HepG2 (cell line): Measurements from ENCODE around the gene ENO2. TPM values are rescaled to one million over a fixed set of nuclear protein-coding genes. Genes with fewer than 3 reads are reported as not detected.
A peak's percentile ranks its signal among the peaks of the same experiment; 100 is the strongest.

Experiments
- ARNTL ChIP-seq: sonication (generic); formaldehyde crosslinking; IDR thresholded peaks from 2 replicates; pipeline ENCODE4 v1.4.0; 2020; ENCODE audit warnings: mild to moderate bottlenecking, missing genetic modification reagents
- CCAR2 ChIP-seq: fragments of 200-400 bp; formaldehyde crosslinking; optimal IDR thresholded peaks from 2 replicates; pipeline ENCODE3; 2018; ENCODE audit warnings: low read depth, mild to moderate bottlenecking, low read length, moderate library complexity
- GABPB1 ChIP-seq: IDR thresholded peaks from 2 replicates; pipeline ENCODE4 v1.6.1; 2016; ENCODE audit warnings: mild to moderate bottlenecking, missing genetic modification reagents, moderate library complexity, missing compliant biosample characterization
- HOXA3 ChIP-seq: sonication (generic); formaldehyde crosslinking; IDR thresholded peaks from 2 replicates; pipeline ENCODE4 v1.5.0; 2020; ENCODE audit warnings: missing genetic modification reagents
- PHF8 ChIP-seq: sonication (generic); formaldehyde crosslinking; IDR thresholded peaks from 2 replicates; pipeline ENCODE4 v1.5.0; 2020; ENCODE audit warnings: missing genetic modification reagents
- TFDP2 ChIP-seq: sonication (generic); formaldehyde crosslinking; IDR thresholded peaks from 2 replicates; pipeline ENCODE4 v1.4.0; 2020; ENCODE audit warnings: missing genetic modification reagents
- ZNF367 ChIP-seq: sonication (generic); formaldehyde crosslinking; IDR thresholded peaks from 2 replicates; pipeline ENCODE4 v1.4.0; 2020; ENCODE audit warnings: missing genetic modification reagents, borderline replicate concordance
- ZNF552 ChIP-seq: sonication (generic); formaldehyde crosslinking; IDR thresholded peaks from 2 replicates; pipeline ENCODE4 v1.9.0; 2022; ENCODE audit warnings: missing genetic modification reagents, mild to moderate bottlenecking, borderline replicate concordance
- polyA plus RNA-seq, 8 experiments: library from polyadenylated mRNA; depleted of rRNA in 3 of 8; stranded (reverse) in 7 of 8; unstranded in 1 of 8; fragments of >200 nt; fragmentation: Illumina TruSeq in 4 of 8; extraction: Trizol in 4 of 8; gene quantifications; 2 replicates each; pipeline versions ENCODE4 v1.2.1 to v1.2.3, GENCODE V29; 2011 to 2016; ENCODE audit warnings: low read depth in 4 of 8, missing spikeins in 1 of 8, mixed read lengths in 1 of 8; ENCODE audit not compliant: insufficient read depth in 1 of 8
- total RNA-seq, 5 experiments: library from RNA; depleted of rRNA; stranded (reverse); fragments of >200 nt; fragmentation: Illumina TruSeq; extraction: Trizol; gene quantifications; 2 replicates each; pipeline ENCODE4 v1.2.3, GENCODE V29; 2016; ENCODE audit warnings: low read depth in 1 of 5
- TF ChIP-seq, protein P1 (sequence below): sonication (generic); formaldehyde crosslinking; IDR thresholded peaks from 2 replicates; pipeline ENCODE4 v1.4.0; 2020; ENCODE audit warnings: mild to moderate bottlenecking, missing genetic modification reagents
- TF ChIP-seq, protein P2 (sequence below): sonication (generic); formaldehyde crosslinking; conservative IDR thresholded peaks from 2 replicates; pipeline ENCODE4 v1.4.0; 2020; ENCODE audit warnings: missing genetic modification reagents

Gene ENO2
- total and polyA plus RNA-seq, 2 of the 13 experiments (the other 11 are each of a cell fraction or from before 2014, with no cell fraction given): 19.3 to 136 TPM

DNA sequence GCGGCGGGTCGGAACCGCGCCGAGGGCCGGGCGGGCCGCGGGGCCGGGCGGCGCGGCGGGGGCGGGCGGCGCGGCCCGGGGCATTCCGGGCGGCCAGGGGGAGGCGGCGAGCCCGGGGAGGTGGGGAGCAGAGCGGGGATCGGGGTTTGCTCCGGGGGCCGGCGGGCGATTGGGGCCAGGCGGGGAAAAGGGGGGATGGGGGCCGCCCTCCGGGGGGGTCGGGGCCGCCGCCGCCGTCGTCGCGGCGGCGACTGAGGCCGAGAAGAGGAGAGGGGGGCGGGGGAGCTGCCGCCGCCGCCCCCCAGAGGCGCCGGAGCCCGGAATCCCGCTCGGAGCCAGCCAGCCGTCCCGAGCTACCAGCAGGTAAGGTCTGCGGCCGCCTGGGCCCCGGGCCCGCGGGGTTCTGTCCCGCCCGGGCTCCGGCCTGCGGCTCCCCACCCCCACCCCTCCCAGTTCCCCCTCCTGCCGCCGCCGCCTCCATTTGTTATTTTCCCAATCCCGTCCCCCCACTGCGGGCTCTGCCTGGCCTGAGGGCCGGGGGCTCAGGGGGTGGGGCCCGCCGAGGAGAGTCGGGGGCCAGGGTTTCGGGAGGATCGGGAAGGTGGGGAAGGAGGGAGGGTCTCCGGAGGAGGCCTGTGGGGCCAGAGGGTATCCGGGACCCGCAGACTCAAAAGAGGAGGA, 13.8 kb downstream of the ENO2 start (continued):
- TF ChIP-seq GABPB1: peak; percentile 34; the same call in 1 of the 2 replicates
- TF ChIP-seq, protein P1, sequence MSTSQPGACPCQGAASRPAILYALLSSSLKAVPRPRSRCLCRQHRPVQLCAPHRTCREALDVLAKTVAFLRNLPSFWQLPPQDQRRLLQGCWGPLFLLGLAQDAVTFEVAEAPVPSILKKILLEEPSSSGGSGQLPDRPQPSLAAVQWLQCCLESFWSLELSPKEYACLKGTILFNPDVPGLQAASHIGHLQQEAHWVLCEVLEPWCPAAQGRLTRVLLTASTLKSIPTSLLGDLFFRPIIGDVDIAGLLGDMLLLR (CRISPR knock-in tag): no peak
- no peak for TF ChIP-seq ZNF552 (CRISPR knock-in tag)
- TF ChIP-seq CCAR2: no peak
- 0 out of 2 replicates have a peak, but pooled peaks have one; percentile 23 for TF ChIP-seq PHF8 (CRISPR knock-in tag)
- TF ChIP-seq ZNF367 (CRISPR knock-in tag): no peak
- TF ChIP-seq HOXA3 (CRISPR knock-in tag): peak; percentile 27; the same call in 1 of the 2 replicates
- TF ChIP-seq TFDP2 (CRISPR knock-in tag): no peak
- TF ChIP-seq, protein P2, sequence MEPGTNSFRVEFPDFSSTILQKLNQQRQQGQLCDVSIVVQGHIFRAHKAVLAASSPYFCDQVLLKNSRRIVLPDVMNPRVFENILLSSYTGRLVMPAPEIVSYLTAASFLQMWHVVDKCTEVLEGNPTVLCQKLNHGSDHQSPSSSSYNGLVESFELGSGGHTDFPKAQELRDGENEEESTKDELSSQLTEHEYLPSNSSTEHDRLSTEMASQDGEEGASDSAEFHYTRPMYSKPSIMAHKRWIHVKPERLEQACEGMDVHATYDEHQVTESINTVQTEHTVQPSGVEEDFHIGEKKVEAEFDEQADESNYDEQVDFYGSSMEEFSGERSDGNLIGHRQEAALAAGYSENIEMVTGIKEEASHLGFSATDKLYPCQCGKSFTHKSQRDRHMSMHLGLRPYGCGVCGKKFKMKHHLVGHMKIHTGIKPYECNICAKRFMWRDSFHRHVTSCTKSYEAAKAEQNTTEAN (CRISPR knock-in tag): no peak
- TF ChIP-seq ARNTL (CRISPR knock-in tag): no peak
